HG03432 (cell line): ENCODE measurements around the gene C2CD4D.
A peak's percentile ranks its signal among the peaks of the same experiment; 100 is the strongest.
"Not testable (repeated sequence)": the region's sequence is repeated elsewhere in the genome, so short reads cannot be mapped to it uniquely, and the experiment has no call there.

Source experiments
- ATAC-seq: cut with Tn5 transposase; IDR thresholded peaks from one replicate; pipeline ENCODE4 v1.9.1; 2021; ENCODE audit warnings: mild to moderate bottlenecking, moderate library complexity; ENCODE audit not compliant: unreplicated experiment

C2CD4D gene

GRCh38 chr1:151839457-151840403 lies at the start of gene C2CD4D:
Gene C2CD4D (minus strand): TSS chr1:151839820. CDS start chr1:151838989, 831 bp downstream.
- ATAC-seq, result peak; percentile 72

GRCh38 chr1:151888972-151889570 lies 49.5 kb upstream of the C2CD4D start:
- no peak for ATAC-seq

- ATAC-seq, result no peak
Measured at GRCh38 chr1:151887028-151887427, 47.4 kb upstream of the C2CD4D start.

- ATAC-seq, result no peak
Measured at GRCh38 chr1:151885479-151885878, 45.9 kb upstream of the C2CD4D start.

GRCh38 chr1:151884879-151885278 lies 45.3 kb upstream of the C2CD4D start:
- not testable (repeated sequence) for ATAC-seq

- not testable (repeated sequence) for ATAC-seq
Measured at GRCh38 chr1:151884445-151884844, 44.8 kb upstream of the C2CD4D start.

- ATAC-seq, result not testable (repeated sequence)
Measured at GRCh38 chr1:151883898-151884297, 44.3 kb upstream of the C2CD4D start.

GRCh38 chr1:151882918-151883317 lies 43.3 kb upstream of the C2CD4D start:
- ATAC-seq, result not testable (repeated sequence)

- no peak for ATAC-seq
Measured at GRCh38 chr1:151882466-151882865, 42.8 kb upstream of the C2CD4D start.

GRCh38 chr1:151881479-151881878 lies 41.9 kb upstream of the C2CD4D start:
- no peak for ATAC-seq

GRCh38 chr1:151875419-151876097 lies 35.9 kb upstream of the C2CD4D start:
- no peak for ATAC-seq

GRCh38 chr1:151872776-151873175 lies 33.2 kb upstream of the C2CD4D start:
- ATAC-seq, result not testable (repeated sequence)

GRCh38 chr1:151871284-151872030 lies 31.8 kb upstream of the C2CD4D start:
- ATAC-seq, result no peak

GRCh38 chr1:151868486-151868885 lies 28.9 kb upstream of the C2CD4D start:
- no peak for ATAC-seq

- ATAC-seq, result no peak
Measured at GRCh38 chr1:151867765-151868411, 28.3 kb upstream of the C2CD4D start.

- no peak for ATAC-seq
Measured at GRCh38 chr1:151867321-151867720, 27.7 kb upstream of the C2CD4D start.

GRCh38 chr1:151864411-151864810 lies 24.8 kb upstream of the C2CD4D start:
- no peak for ATAC-seq

GRCh38 chr1:151862604-151863003 lies 23.0 kb upstream of the C2CD4D start:
- ATAC-seq, result no peak

GRCh38 chr1:151860504-151861187 lies 21.0 kb upstream of the C2CD4D start:
- ATAC-seq, result no peak

GRCh38 chr1:151859891-151860293 lies 20.3 kb upstream of the C2CD4D start:
- no peak for ATAC-seq
